ENCODE results near the gene TUBG1. TPM values are rescaled to one million over a fixed set of nuclear protein-coding genes. Genes with fewer than 3 reads are reported as not detected.

TUBG1 gene
- total and polyA plus RNA-seq, 10 of the 15 experiments (the other 5 are each of a cell fraction or from before 2014, with no cell fraction given), result 40.0 to 256 (median 107) TPM

DNA sequence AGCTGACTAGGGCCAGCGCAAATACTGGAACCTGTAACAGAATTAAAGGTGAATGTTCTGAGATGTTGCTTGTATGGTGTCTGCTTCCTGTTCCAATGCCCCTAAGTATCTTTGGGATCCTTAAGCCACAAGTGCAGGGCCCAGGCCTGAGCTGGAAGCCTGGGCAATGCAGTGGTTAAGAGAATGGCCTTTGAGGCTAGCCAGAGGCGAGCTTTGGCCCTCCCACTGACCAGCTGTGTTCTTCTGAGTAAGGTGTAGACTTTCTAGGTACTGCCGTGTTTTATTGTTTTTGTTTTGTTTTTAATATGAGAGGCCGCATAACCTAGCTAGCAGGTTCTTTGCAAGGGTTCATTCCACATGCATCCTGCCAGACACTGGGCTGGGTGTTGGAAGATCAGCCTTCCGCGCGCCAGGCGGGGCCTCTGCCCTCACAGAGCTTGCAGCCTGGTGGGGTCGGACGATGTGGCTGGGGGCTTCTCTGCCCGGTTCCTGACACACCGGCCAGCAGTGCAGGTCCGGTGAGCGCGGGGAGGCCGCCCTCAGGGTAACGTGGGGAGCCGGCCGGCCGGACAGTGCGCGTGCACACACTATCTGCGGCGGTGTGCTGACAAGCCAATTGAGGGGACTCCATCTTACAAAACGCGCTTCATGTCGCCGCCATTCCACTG is 43.1 kb upstream of the TUBG1 start (continued):
- TF ChIP-seq, protein P1, sequence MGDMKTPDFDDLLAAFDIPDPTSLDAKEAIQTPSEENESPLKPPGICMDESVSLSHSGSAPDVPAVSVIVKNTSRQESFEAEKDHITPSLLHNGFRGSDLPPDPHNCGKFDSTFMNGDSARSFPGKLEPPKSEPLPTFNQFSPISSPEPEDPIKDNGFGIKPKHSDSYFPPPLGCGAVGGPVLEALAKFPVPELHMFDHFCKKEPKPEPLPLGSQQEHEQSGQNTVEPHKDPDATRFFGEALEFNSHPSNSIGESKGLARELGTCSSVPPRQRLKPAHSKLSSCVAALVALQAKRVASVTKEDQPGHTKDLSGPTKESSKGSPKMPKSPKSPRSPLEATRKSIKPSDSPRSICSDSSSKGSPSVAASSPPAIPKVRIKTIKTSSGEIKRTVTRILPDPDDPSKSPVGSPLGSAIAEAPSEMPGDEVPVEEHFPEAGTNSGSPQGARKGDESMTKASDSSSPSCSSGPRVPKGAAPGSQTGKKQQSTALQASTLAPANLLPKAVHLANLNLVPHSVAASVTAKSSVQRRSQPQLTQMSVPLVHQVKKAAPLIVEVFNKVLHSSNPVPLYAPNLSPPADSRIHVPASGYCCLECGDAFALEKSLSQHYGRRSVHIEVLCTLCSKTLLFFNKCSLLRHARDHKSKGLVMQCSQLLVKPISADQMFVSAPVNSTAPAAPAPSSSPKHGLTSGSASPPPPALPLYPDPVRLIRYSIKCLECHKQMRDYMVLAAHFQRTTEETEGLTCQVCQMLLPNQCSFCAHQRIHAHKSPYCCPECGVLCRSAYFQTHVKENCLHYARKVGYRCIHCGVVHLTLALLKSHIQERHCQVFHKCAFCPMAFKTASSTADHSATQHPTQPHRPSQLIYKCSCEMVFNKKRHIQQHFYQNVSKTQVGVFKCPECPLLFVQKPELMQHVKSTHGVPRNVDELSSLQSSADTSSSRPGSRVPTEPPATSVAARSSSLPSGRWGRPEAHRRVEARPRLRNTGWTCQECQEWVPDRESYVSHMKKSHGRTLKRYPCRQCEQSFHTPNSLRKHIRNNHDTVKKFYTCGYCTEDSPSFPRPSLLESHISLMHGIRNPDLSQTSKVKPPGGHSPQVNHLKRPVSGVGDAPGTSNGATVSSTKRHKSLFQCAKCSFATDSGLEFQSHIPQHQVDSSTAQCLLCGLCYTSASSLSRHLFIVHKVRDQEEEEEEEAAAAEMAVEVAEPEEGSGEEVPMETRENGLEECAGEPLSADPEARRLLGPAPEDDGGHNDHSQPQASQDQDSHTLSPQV (IDR thresholded peaks at IDR 0.05), result no peak
- no peak for TF ChIP-seq IRF4 (IDR thresholded peaks at IDR 0.05; ENCODE audit: low read depth, low read length)

DNA sequence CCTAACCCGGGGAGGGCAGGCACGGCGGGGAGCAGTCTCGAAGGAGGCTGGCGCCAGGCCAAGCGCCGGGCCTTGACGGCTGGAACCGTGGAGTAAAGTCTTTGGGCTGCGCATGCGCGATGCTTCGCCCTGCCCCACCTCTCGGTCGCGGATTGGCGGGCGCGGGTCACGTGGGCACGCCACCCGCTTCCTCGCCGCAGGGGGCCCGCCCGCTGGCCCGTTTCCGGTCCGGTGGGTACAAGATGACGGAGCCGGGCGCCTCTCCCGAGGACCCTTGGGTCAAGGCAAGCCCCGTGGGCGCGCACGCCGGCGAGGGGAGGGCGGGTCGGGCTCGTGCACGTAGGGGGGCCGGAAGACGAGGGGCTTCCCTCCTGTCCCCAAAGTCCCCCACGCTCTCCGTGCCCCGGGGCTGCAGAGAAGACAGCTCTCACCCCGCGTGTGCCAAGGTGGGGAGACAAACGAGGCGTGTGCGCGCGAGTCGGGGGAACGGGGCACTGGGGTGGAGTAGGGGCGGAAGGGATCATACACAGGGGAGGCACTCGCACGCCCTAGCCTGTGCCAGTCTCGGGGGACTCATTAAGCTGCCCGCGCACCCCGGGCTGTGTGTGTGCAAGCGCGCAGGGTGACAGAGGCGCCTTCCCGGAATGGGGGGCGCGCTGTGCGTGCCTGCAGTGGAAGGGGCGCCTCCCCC is 42.5 kb upstream of the TUBG1 start, which contains the start of gene MLX:
TSS of gene MLX (plus strand) at position 218 of the 691 bp plus-strand sequence. CDS start at position 243, 25 bp downstream.
- H3K27me3 ChIP-seq (replicated peaks in 1 of 2; ENCODE audit: control insufficient read depth in 2 of 2, insufficient read depth in 2 of 2, low read length in 1 of 2), result no peaks in the 10 kb centered on the region
- H3K36me3 ChIP-seq (ENCODE audit: control insufficient read depth in 2 of 2, insufficient read depth in 2 of 2, low read length in 1 of 2), result peaks cover 27 to 30% of the 10 kb centered on the region in 2 experiments; a peak in 3 of 4 replicates
- H3K9ac ChIP-seq (ENCODE audit: control insufficient read depth, insufficient read depth, low read length), result peak within 1 kb of the TSS; percentile 85
- H4K20me1 ChIP-seq (ENCODE audit: control insufficient read depth, insufficient read depth), result no peaks in the 10 kb centered on the region
- H3K4me1 ChIP-seq (ENCODE audit: control insufficient read depth, insufficient read depth, low read length), result peaks cover 17% of the 10 kb centered on the region
- no peaks in the 10 kb centered on the region for H3K9me3 ChIP-seq (replicated peaks; ENCODE audit: control insufficient read depth, insufficient read depth, low read length)
- FAIRE-seq, result peak; percentile 92
- ChIA-PET POLR2A (interaction anchor here (0.5 to 2.6 kb wide), 10 partner anchors 11 to 1503 kb away, joined by 3 to 14 read pairs (median 4); partner anchors contain the start of gene PSMC3IP), RAD21 (ENCODE audit: unreplicated experiment) (interaction anchor here (0.7 to 1.9 kb wide), 7 partner anchors 11 to 196 kb away, joined by 3 to 14 read pairs (median 3); partner anchors contain the start of genes PSMC3IP and TUBG1), CTCF (interaction anchor here (0.7 to 2.4 kb wide), 6 partner anchors 10 to 197 kb away, joined by 3 to 23 read pairs (median 6); partner anchors contain the start of gene PSMC3IP), SMC1A (ENCODE audit: uncharacterized antibody, unreplicated experiment) (interaction anchor here (1.0 to 1.8 kb wide), 4 partner anchors 10 to 197 kb away, joined by 4 to 13 read pairs (median 5); partner anchors contain the start of genes NAGLU and PSMC3IP)
- BruUV-seq (replicated peaks), result TSS peak; percentile 40
- peaks cover 41% of the 10 kb centered on the region for H3K79me2 ChIP-seq (ENCODE audit: control insufficient read depth, insufficient read depth, low read length)
- under 1% methylated on average over 62 of the region's 72 CpGs for WGBS (ENCODE audit: insufficient coverage, insufficient replicate concordance, low lambda C conversion rate, missing lambda C conversion rate)
- DNase-seq (ENCODE audit: low read depth, low spot score), result peak; percentile 68
- H2AFZ ChIP-seq (ENCODE audit: control insufficient read depth, low read depth, low read length), result peak within 1 kb of the TSS; percentile 70
- ATAC-seq, result peak; percentile 90
- H3K4me3 ChIP-seq, result peak within 1 kb of the TSS; percentile 96
- in situ Hi-C loops (cut with MboI) (no loop called here), intact Hi-C loops (cut with micrococcal nuclease; ENCODE audit: unreplicated experiment) (no loop called here)
- peak within 1 kb of the TSS; percentile 98 for H3K4me2 ChIP-seq (ENCODE audit: control insufficient read depth, insufficient read depth)
- peak within 1 kb of the TSS; percentile 68 for H3K27ac ChIP-seq (ENCODE audit: control insufficient read depth, insufficient read depth)
- TF ChIP-seq BHLHE40 (IDR thresholded peaks at IDR 0.05; ENCODE audit: borderline replicate concordance in 1 of 2, low read depth in 2 of 2, low read length in 1 of 2) (peak; percentile 49 to 89; a peak in 3 of 4 replicates), POU2F2 (IDR thresholded peaks at IDR 0.05; ENCODE audit: borderline replicate concordance, low read depth, low read length) (peak; percentile 0; the same call in 1 of the 3 replicates), ZNF274 (IDR thresholded peaks at IDR 0.05; ENCODE audit: insufficient read depth, insufficient read length) (no peak), MXI1 (IDR thresholded peaks at IDR 0.05; ENCODE audit: low read depth, low read length) (peak; percentile 88), EGR1 (IDR thresholded peaks at IDR 0.05; ENCODE audit: borderline replicate concordance in 1 of 2, low read depth in 2 of 2, low read length in 2 of 2) (no peak), TCF12 (IDR thresholded peaks at IDR 0.05; ENCODE audit: low read depth, low read length) (0 out of 2 replicates have a peak, but pooled peaks have one; percentile 4)
- TF ChIP-seq, protein P2, sequence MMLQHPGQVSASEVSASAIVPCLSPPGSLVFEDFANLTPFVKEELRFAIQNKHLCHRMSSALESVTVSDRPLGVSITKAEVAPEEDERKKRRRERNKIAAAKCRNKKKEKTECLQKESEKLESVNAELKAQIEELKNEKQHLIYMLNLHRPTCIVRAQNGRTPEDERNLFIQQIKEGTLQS (IDR thresholded peaks at IDR 0.05; ENCODE audit: borderline replicate concordance, extremely low read depth, low read depth, low read length), result peak; percentile 92; the same call in 1 of the 2 replicates
- TF ChIP-seq, protein P3, sequence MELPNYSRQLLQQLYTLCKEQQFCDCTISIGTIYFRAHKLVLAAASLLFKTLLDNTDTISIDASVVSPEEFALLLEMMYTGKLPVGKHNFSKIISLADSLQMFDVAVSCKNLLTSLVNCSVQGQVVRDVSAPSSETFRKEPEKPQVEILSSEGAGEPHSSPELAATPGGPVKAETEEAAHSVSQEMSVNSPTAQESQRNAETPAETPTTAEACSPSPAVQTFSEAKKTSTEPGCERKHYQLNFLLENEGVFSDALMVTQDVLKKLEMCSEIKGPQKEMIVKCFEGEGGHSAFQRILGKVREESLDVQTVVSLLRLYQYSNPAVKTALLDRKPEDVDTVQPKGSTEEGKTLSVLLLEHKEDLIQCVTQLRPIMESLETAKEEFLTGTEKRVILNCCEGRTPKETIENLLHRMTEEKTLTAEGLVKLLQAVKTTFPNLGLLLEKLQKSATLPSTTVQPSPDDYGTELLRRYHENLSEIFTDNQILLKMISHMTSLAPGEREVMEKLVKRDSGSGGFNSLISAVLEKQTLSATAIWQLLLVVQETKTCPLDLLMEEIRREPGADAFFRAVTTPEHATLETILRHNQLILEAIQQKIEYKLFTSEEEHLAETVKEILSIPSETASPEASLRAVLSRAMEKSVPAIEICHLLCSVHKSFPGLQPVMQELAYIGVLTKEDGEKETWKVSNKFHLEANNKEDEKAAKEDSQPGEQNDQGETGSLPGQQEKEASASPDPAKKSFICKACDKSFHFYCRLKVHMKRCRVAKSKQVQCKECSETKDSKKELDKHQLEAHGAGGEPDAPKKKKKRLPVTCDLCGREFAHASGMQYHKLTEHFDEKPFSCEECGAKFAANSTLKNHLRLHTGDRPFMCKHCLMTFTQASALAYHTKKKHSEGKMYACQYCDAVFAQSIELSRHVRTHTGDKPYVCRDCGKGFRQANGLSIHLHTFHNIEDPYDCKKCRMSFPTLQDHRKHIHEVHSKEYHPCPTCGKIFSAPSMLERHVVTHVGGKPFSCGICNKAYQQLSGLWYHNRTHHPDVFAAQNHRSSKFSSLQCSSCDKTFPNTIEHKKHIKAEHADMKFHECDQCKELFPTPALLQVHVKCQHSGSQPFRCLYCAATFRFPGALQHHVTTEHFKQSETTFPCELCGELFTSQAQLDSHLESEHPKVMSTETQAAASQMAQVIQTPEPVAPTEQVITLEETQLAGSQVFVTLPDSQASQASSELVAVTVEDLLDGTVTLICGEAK (IDR thresholded peaks at IDR 0.05; ENCODE audit: borderline replicate concordance), result 0 out of 2 replicates have a peak, but pooled peaks have one; percentile 45
